ENCODE data around the gene UAP1L1. TPM values are rescaled to one million over a fixed set of nuclear protein-coding genes. Genes with fewer than 3 reads are reported as not detected.
A peak's percentile ranks its signal among the peaks of the same experiment; 100 is the strongest.

Gene UAP1L1
- total and polyA plus RNA-seq, 3 donors from 2014 or later, result 6.9 to 10.1 (median 7.2) TPM

GRCh38 chr9:137063311-137064026 lies 13.8 kb upstream of the UAP1L1 start:
- Histone ChIP-seq H3K4me3 (no peak overlapping the region), H3K9me3 (no peaks in the 10 kb centered on the region), H3K27me3 (no peaks in the 10 kb centered on the region), H3K36me3 (ENCODE audit: low read depth, missing control alignments) (no peaks in the 10 kb centered on the region), H3K4me1 (peaks cover 4% of the 10 kb centered on the region), H3K27ac (no peak overlapping the region)
- DNase-seq, result no peak
- intact Hi-C loops (cut with DNase I; ENCODE audit: low total_unique reads), result no loop called here
- WGBS, 2 donors, result 91 to 93% methylated on average over 9 to 13 of the region's 26 CpGs
- TF ChIP-seq CTCF (IDR thresholded peaks at IDR 0.05) (no peak), POLR2A (IDR thresholded peaks at IDR 0.05) (no peak)

- Histone ChIP-seq H3K27me3 (no peaks in the 10 kb centered on the region), H3K27ac (no peak overlapping the region), H3K36me3 (ENCODE audit: low read depth, missing control alignments) (no peaks in the 10 kb centered on the region), H3K4me1 (peaks cover 4% of the 10 kb centered on the region), H3K4me3 (no peak overlapping the region), H3K9me3 (no peaks in the 10 kb centered on the region)
- intact Hi-C loops (cut with DNase I; ENCODE audit: low total_unique reads), result no loop called here
- WGBS, 2 donors, result 60 to 75% methylated on average over 4 to 55 of the region's 55 CpGs
- peak; percentile 67 for DNase-seq
- TF ChIP-seq CTCF (IDR thresholded peaks at IDR 0.05) (peak; percentile 91 to 98 (median 95)), POLR2A (IDR thresholded peaks at IDR 0.05) (no peak)
Observed at GRCh38 chr9:137064027-137064879, 13.1 kb upstream of the UAP1L1 start.

GRCh38 chr9:137064880-137065164 lies 12.5 kb upstream of the UAP1L1 start:
- Histone ChIP-seq H3K27me3 (no peaks in the 10 kb centered on the region), H3K27ac (no peak overlapping the region), H3K4me1 (peaks cover 4% of the 10 kb centered on the region), H3K36me3 (ENCODE audit: low read depth, missing control alignments) (no peaks in the 10 kb centered on the region), H3K4me3 (no peak overlapping the region), H3K9me3 (no peaks in the 10 kb centered on the region)
- no peak for DNase-seq
- intact Hi-C loops (cut with DNase I; ENCODE audit: low total_unique reads), result no loop called here
- TF ChIP-seq POLR2A (IDR thresholded peaks at IDR 0.05) (no peak), CTCF (IDR thresholded peaks at IDR 0.05) (no peak)
- WGBS, 2 donors, result 84% methylated on average over 12 of the region's 12 CpGs; no CpG with 5 or more reads in 1 of the 2 donors

- TF ChIP-seq POLR2A (IDR thresholded peaks at IDR 0.05) (no peak), CTCF (IDR thresholded peaks at IDR 0.05) (no peak)
- H3K27ac ChIP-seq, result no peak overlapping the region
- no peak overlapping the region for H3K4me3 ChIP-seq
- H3K36me3 ChIP-seq (ENCODE audit: low read depth, missing control alignments), result no peaks in the 10 kb centered on the region
- peaks cover 4% of the 10 kb centered on the region for H3K4me1 ChIP-seq
- intact Hi-C loops (cut with DNase I; ENCODE audit: low total_unique reads), result no loop called here
- H3K9me3 ChIP-seq, result no peaks in the 10 kb centered on the region
- no peak for DNase-seq
- WGBS, 2 donors, result 93 to 95% methylated on average over 15 to 23 of the region's 23 CpGs
- H3K27me3 ChIP-seq, result no peaks in the 10 kb centered on the region
Observed at GRCh38 chr9:137065336-137065967, 11.9 kb upstream of the UAP1L1 start.

Measured in testis (tissue), 3 donors.